ENCODE data around the gene GALNT17.

The GALNT17 gene

GRCh38 chr7:71144963-71145362 lies 13.0 kb downstream of the GALNT17 start:
- Histone ChIP-seq H3K9me3 (ENCODE audit: insufficient read depth, low read depth, low read length) (peaks cover 2% of the 10 kb centered on the region), H3K79me1 (ENCODE audit: low read length) (no peaks in the 10 kb centered on the region), H3K18ac (ENCODE audit: low read length) (no peak overlapping the region), H3K4ac (ENCODE audit: low read depth, low read length) (no peak overlapping the region), H3K4me3 (ENCODE audit: low read depth, low read length) (no peak overlapping the region), H4K8ac (ENCODE audit: low read depth, low read length) (no peak overlapping the region), H4K12ac (ENCODE audit: low read depth, low read length) (no peak overlapping the region), H2AK5ac (ENCODE audit: low read length) (no peak overlapping the region), H2AFZ (ENCODE audit: insufficient read depth, low read length, poor library complexity) (no peak overlapping the region), H3K79me2 (ENCODE audit: control insufficient read depth, insufficient read depth, low read length, poor library complexity) (no peaks in the 10 kb centered on the region), H3K4me2 (ENCODE audit: low read length) (no peak overlapping the region), H3K27ac (ENCODE audit: low read depth, low read length) (no peak overlapping the region), H4K91ac (ENCODE audit: low read depth, low read length) (no peak overlapping the region), H3K14ac (ENCODE audit: low read length) (no peak overlapping the region), H2BK120ac (ENCODE audit: insufficient read depth, low read length, poor library complexity) (no peak overlapping the region), H2BK5ac (ENCODE audit: low read depth, low read length, poor library complexity) (no peak overlapping the region), H3K36me3 (ENCODE audit: control insufficient read depth in 1 of 2, insufficient read depth in 2 of 2, low read length in 2 of 2) (no peaks in the 10 kb centered on the region), H2BK12ac (ENCODE audit: low read length) (no peak overlapping the region), H3K23ac (ENCODE audit: low read length) (no peak overlapping the region), H3K9ac (ENCODE audit: low read length) (no peak overlapping the region), H3K27me3 (ENCODE audit: insufficient read depth, low read length) (no peaks in the 10 kb centered on the region), H3K4me1 (ENCODE audit: control insufficient read depth in 1 of 2, insufficient read depth in 2 of 2, low read length in 2 of 2) (peaks cover 4 to 5% of the 10 kb centered on the region in 2 experiments)
- WGBS (ENCODE audit: extremely low coverage, insufficient coverage, insufficient read length), result no CpG with 5 or more reads among the region's 6 CpGs
- no peak for DNase-seq

GRCh38 chr7:71145906-71146901 lies 14.3 kb downstream of the GALNT17 start:
- no peak overlapping the region for H2BK12ac ChIP-seq (ENCODE audit: low read length)
- H3K36me3 ChIP-seq (ENCODE audit: control insufficient read depth in 1 of 2, insufficient read depth in 2 of 2, low read length in 2 of 2), result no peaks in the 10 kb centered on the region
- H3K27me3 ChIP-seq (ENCODE audit: insufficient read depth, low read length), result no peaks in the 10 kb centered on the region
- H3K9ac ChIP-seq (ENCODE audit: low read length), result no peak overlapping the region
- H3K4me2 ChIP-seq (ENCODE audit: low read length), result no peak overlapping the region
- no peak overlapping the region for H3K27ac ChIP-seq (ENCODE audit: low read depth, low read length)
- H3K79me2 ChIP-seq (ENCODE audit: control insufficient read depth, insufficient read depth, low read length, poor library complexity), result no peaks in the 10 kb centered on the region
- no peak overlapping the region for H3K4me3 ChIP-seq (ENCODE audit: low read depth, low read length)
- no peak overlapping the region for H2BK120ac ChIP-seq (ENCODE audit: insufficient read depth, low read length, poor library complexity)
- no peak overlapping the region for H3K4ac ChIP-seq (ENCODE audit: low read depth, low read length)
- H4K8ac ChIP-seq (ENCODE audit: low read depth, low read length), result no peak overlapping the region
- H4K91ac ChIP-seq (ENCODE audit: low read depth, low read length), result no peak overlapping the region
- H3K23ac ChIP-seq (ENCODE audit: low read length), result no peak overlapping the region
- DNase-seq, result no peak
- H3K9me3 ChIP-seq (ENCODE audit: insufficient read depth, low read depth, low read length), result peaks cover 2% of the 10 kb centered on the region
- no peak overlapping the region for H2AFZ ChIP-seq (ENCODE audit: insufficient read depth, low read length, poor library complexity)
- no peak overlapping the region for H2AK5ac ChIP-seq (ENCODE audit: low read length)
- no peak overlapping the region for H2BK5ac ChIP-seq (ENCODE audit: low read depth, low read length, poor library complexity)
- peaks cover 4 to 5% of the 10 kb centered on the region in 2 experiments for H3K4me1 ChIP-seq (ENCODE audit: control insufficient read depth in 1 of 2, insufficient read depth in 2 of 2, low read length in 2 of 2)
- WGBS (ENCODE audit: extremely low coverage, insufficient coverage, insufficient read length), result no CpG with 5 or more reads among the region's 24 CpGs
- no peak overlapping the region for H4K12ac ChIP-seq (ENCODE audit: low read depth, low read length)
- H3K18ac ChIP-seq (ENCODE audit: low read length), result no peak overlapping the region
- H3K79me1 ChIP-seq (ENCODE audit: low read length), result no peaks in the 10 kb centered on the region
- no peak overlapping the region for H3K14ac ChIP-seq (ENCODE audit: low read length)

GRCh38 chr7:71148098-71148497 lies 16.2 kb downstream of the GALNT17 start:
- H3K18ac ChIP-seq (ENCODE audit: low read length), result no peak overlapping the region
- H3K14ac ChIP-seq (ENCODE audit: low read length), result no peak overlapping the region
- H3K4ac ChIP-seq (ENCODE audit: low read depth, low read length), result no peak overlapping the region
- no peak overlapping the region for H3K9ac ChIP-seq (ENCODE audit: low read length)
- no peak for DNase-seq
- no peak overlapping the region for H2BK120ac ChIP-seq (ENCODE audit: insufficient read depth, low read length, poor library complexity)
- H4K8ac ChIP-seq (ENCODE audit: low read depth, low read length), result no peak overlapping the region
- H3K9me3 ChIP-seq (ENCODE audit: insufficient read depth, low read depth, low read length), result peaks cover 2% of the 10 kb centered on the region
- no peak overlapping the region for H3K23ac ChIP-seq (ENCODE audit: low read length)
- H3K27ac ChIP-seq (ENCODE audit: low read depth, low read length), result no peak overlapping the region
- H2BK12ac ChIP-seq (ENCODE audit: low read length), result no peak overlapping the region
- H3K79me1 ChIP-seq (ENCODE audit: low read length), result no peaks in the 10 kb centered on the region
- no peak overlapping the region for H4K12ac ChIP-seq (ENCODE audit: low read depth, low read length)
- H2BK5ac ChIP-seq (ENCODE audit: low read depth, low read length, poor library complexity), result no peak overlapping the region
- no peak overlapping the region for H3K4me3 ChIP-seq (ENCODE audit: low read depth, low read length)
- no peaks in the 10 kb centered on the region for H3K79me2 ChIP-seq (ENCODE audit: control insufficient read depth, insufficient read depth, low read length, poor library complexity)
- H3K4me1 ChIP-seq (ENCODE audit: control insufficient read depth in 1 of 2, insufficient read depth in 2 of 2, low read length in 2 of 2), result peaks cover 4 to 5% of the 10 kb centered on the region in 2 experiments
- H3K4me2 ChIP-seq (ENCODE audit: low read length), result no peak overlapping the region
- no peak overlapping the region for H2AK5ac ChIP-seq (ENCODE audit: low read length)
- H2AFZ ChIP-seq (ENCODE audit: insufficient read depth, low read length, poor library complexity), result no peak overlapping the region
- H4K91ac ChIP-seq (ENCODE audit: low read depth, low read length), result no peak overlapping the region
- H3K27me3 ChIP-seq (ENCODE audit: insufficient read depth, low read length), result no peaks in the 10 kb centered on the region
- no peaks in the 10 kb centered on the region for H3K36me3 ChIP-seq (ENCODE audit: control insufficient read depth in 1 of 2, insufficient read depth in 2 of 2, low read length in 2 of 2)

GRCh38 chr7:71155236-71155635 lies 23.3 kb downstream of the GALNT17 start:
- H4K12ac ChIP-seq (ENCODE audit: low read depth, low read length), result no peak overlapping the region
- H2AFZ ChIP-seq (ENCODE audit: insufficient read depth, low read length, poor library complexity), result no peak overlapping the region
- no peak overlapping the region for H3K18ac ChIP-seq (ENCODE audit: low read length)
- H3K4ac ChIP-seq (ENCODE audit: low read depth, low read length), result no peak overlapping the region
- H3K79me1 ChIP-seq (ENCODE audit: low read length), result no peaks in the 10 kb centered on the region
- no peaks in the 10 kb centered on the region for H3K27me3 ChIP-seq (ENCODE audit: insufficient read depth, low read length)
- no peak overlapping the region for H3K4me2 ChIP-seq (ENCODE audit: low read length)
- no peak overlapping the region for H2BK12ac ChIP-seq (ENCODE audit: low read length)
- H4K91ac ChIP-seq (ENCODE audit: low read depth, low read length), result no peak overlapping the region
- H3K79me2 ChIP-seq (ENCODE audit: control insufficient read depth, insufficient read depth, low read length, poor library complexity), result no peaks in the 10 kb centered on the region
- H3K27ac ChIP-seq (ENCODE audit: low read depth, low read length), result no peak overlapping the region
- H2BK5ac ChIP-seq (ENCODE audit: low read depth, low read length, poor library complexity), result no peak overlapping the region
- H3K14ac ChIP-seq (ENCODE audit: low read length), result no peak overlapping the region
- no peaks in the 10 kb centered on the region for H3K36me3 ChIP-seq (ENCODE audit: control insufficient read depth in 1 of 2, insufficient read depth in 2 of 2, low read length in 2 of 2)
- H3K4me1 ChIP-seq (ENCODE audit: control insufficient read depth in 1 of 2, insufficient read depth in 2 of 2, low read length in 2 of 2), result no peaks in the 10 kb centered on the region
- DNase-seq, result no peak
- H2AK5ac ChIP-seq (ENCODE audit: low read length), result no peak overlapping the region
- no peak overlapping the region for H3K23ac ChIP-seq (ENCODE audit: low read length)
- H4K8ac ChIP-seq (ENCODE audit: low read depth, low read length), result no peak overlapping the region
- WGBS (ENCODE audit: extremely low coverage, insufficient coverage, insufficient read length), result no CpG with 5 or more reads among the region's 9 CpGs
- H3K4me3 ChIP-seq (ENCODE audit: low read depth, low read length), result no peak overlapping the region
- H2BK120ac ChIP-seq (ENCODE audit: insufficient read depth, low read length, poor library complexity), result no peak overlapping the region
- H3K9me3 ChIP-seq (ENCODE audit: insufficient read depth, low read depth, low read length), result no peaks in the 10 kb centered on the region
- H3K9ac ChIP-seq (ENCODE audit: low read length), result no peak overlapping the region
